Measurements from ENCODE around the gene UNG. TPM values are rescaled to one million over a fixed set of nuclear protein-coding genes. Genes with fewer than 3 reads are reported as not detected.

Gene UNG
- total and polyA plus RNA-seq, 9 of the 15 experiments (the other 6 are each of a cell fraction or from before 2014, with no cell fraction given) = 8.4 to 59.8 (median 41.0) TPM

DNA sequence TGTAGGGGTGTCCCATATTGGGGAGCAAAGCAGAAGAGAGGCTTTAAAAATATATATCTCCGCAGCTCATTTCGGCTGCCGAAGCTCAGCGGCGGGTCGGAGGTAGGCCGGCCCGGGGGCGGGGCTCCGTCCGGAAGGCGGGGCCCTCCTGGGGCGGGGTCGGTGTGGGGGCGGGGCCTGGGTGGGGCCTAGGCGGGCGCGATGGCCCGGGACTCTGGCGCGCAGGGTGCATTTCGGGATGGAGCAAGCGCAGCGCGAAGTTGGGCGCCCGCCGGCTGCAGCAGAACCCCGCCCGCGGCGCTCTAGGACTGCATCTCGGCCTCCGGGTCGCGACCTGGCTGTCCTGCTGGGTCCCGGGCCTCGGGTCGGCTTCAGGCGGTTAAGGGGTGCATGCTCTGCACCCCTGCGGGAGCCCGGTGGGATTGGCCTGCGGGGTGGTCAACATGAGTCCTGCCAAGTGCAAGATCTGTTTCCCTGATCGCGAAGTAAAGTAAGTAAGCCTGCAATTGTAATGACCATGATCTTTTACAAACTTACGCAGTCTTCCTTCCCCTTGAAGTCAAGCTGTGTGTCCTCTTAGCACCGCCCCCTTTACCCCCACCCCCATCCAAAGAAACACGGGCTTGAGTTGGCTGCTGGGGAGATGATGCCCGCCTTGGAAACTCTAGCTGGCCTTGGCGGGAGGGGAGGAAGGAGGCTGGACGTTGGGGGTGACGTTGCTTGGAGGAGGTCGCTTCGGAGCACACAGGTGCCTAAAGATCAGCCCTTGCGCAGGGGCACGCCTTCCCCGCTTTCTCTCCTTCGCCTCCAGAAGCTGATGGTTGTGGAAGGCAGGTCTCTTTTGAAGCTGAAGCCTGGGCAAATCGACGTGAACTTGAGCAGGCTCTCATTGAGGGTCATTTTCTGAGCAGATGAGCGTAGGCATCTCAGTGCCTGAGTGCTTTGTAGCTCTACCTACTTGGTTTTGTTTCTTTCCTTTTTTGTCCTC, 57.3 kb downstream of the UNG start (continued):
- TF ChIP-seq TAF1 (IDR thresholded peaks at IDR 0.05; ENCODE audit: control insufficient read depth, extremely low read depth, insufficient read depth, low read length, severe bottlenecking) (no peak), MCM3 (IDR thresholded peaks at IDR 0.05) (no peak), RBM15 (IDR thresholded peaks at IDR 0.05; ENCODE audit: insufficient read depth, low read length) (no peak), SREBF2 (CRISPR knock-in tag; IDR thresholded peaks at IDR 0.05) (no peak), CHD4 (IDR thresholded peaks at IDR 0.05; ENCODE audit: insufficient read depth, insufficient replicate concordance, low read depth, low read length, poor library complexity, severe bottlenecking) (no peak), ZNF589 (CRISPR knock-in tag; IDR thresholded peaks at IDR 0.05; ENCODE audit: low read depth) (no peak), PHF8 (IDR thresholded peaks at IDR 0.05; ENCODE audit: borderline replicate concordance, low read length) (peak; percentile 24; the same call in 1 of the 2 replicates)
- TF ChIP-seq, protein P1, sequence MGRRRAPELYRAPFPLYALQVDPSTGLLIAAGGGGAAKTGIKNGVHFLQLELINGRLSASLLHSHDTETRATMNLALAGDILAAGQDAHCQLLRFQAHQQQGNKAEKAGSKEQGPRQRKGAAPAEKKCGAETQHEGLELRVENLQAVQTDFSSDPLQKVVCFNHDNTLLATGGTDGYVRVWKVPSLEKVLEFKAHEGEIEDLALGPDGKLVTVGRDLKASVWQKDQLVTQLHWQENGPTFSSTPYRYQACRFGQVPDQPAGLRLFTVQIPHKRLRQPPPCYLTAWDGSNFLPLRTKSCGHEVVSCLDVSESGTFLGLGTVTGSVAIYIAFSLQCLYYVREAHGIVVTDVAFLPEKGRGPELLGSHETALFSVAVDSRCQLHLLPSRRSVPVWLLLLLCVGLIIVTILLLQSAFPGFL (CRISPR knock-in tag; IDR thresholded peaks at IDR 0.05) = no peak
- TF ChIP-seq, protein P2, sequence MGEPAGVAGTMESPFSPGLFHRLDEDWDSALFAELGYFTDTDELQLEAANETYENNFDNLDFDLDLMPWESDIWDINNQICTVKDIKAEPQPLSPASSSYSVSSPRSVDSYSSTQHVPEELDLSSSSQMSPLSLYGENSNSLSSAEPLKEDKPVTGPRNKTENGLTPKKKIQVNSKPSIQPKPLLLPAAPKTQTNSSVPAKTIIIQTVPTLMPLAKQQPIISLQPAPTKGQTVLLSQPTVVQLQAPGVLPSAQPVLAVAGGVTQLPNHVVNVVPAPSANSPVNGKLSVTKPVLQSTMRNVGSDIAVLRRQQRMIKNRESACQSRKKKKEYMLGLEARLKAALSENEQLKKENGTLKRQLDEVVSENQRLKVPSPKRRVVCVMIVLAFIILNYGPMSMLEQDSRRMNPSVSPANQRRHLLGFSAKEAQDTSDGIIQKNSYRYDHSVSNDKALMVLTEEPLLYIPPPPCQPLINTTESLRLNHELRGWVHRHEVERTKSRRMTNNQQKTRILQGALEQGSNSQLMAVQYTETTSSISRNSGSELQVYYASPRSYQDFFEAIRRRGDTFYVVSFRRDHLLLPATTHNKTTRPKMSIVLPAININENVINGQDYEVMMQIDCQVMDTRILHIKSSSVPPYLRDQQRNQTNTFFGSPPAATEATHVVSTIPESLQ (CRISPR knock-in tag; IDR thresholded peaks at IDR 0.05) = no peak
- TF ChIP-seq, protein P3, sequence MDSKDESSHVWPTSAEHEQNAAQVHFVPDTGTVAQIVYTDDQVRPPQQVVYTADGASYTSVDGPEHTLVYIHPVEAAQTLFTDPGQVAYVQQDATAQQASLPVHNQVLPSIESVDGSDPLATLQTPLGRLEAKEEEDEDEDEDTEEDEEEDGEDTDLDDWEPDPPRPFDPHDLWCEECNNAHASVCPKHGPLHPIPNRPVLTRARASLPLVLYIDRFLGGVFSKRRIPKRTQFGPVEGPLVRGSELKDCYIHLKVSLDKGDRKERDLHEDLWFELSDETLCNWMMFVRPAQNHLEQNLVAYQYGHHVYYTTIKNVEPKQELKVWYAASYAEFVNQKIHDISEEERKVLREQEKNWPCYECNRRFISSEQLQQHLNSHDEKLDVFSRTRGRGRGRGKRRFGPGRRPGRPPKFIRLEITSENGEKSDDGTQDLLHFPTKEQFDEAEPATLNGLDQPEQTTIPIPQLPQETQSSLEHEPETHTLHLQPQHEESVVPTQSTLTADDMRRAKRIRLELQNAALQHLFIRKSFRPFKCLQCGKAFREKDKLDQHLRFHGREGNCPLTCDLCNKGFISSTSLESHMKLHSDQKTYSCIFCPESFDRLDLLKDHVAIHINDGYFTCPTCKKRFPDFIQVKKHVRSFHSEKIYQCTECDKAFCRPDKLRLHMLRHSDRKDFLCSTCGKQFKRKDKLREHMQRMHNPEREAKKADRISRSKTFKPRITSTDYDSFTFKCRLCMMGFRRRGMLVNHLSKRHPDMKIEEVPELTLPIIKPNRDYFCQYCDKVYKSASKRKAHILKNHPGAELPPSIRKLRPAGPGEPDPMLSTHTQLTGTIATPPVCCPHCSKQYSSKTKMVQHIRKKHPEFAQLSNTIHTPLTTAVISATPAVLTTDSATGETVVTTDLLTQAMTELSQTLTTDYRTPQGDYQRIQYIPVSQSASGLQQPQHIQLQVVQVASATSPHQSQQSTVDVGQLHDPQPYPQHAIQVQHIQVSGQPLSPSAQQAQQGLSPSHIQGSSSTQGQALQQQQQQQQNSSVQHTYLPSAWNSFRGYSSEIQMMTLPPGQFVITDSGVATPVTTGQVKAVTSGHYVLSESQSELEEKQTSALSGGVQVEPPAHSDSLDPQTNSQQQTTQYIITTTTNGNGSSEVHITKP (IDR thresholded peaks at IDR 0.05; ENCODE audit: partially characterized antibody) = peak; percentile 97
- TF ChIP-seq, protein P4, sequence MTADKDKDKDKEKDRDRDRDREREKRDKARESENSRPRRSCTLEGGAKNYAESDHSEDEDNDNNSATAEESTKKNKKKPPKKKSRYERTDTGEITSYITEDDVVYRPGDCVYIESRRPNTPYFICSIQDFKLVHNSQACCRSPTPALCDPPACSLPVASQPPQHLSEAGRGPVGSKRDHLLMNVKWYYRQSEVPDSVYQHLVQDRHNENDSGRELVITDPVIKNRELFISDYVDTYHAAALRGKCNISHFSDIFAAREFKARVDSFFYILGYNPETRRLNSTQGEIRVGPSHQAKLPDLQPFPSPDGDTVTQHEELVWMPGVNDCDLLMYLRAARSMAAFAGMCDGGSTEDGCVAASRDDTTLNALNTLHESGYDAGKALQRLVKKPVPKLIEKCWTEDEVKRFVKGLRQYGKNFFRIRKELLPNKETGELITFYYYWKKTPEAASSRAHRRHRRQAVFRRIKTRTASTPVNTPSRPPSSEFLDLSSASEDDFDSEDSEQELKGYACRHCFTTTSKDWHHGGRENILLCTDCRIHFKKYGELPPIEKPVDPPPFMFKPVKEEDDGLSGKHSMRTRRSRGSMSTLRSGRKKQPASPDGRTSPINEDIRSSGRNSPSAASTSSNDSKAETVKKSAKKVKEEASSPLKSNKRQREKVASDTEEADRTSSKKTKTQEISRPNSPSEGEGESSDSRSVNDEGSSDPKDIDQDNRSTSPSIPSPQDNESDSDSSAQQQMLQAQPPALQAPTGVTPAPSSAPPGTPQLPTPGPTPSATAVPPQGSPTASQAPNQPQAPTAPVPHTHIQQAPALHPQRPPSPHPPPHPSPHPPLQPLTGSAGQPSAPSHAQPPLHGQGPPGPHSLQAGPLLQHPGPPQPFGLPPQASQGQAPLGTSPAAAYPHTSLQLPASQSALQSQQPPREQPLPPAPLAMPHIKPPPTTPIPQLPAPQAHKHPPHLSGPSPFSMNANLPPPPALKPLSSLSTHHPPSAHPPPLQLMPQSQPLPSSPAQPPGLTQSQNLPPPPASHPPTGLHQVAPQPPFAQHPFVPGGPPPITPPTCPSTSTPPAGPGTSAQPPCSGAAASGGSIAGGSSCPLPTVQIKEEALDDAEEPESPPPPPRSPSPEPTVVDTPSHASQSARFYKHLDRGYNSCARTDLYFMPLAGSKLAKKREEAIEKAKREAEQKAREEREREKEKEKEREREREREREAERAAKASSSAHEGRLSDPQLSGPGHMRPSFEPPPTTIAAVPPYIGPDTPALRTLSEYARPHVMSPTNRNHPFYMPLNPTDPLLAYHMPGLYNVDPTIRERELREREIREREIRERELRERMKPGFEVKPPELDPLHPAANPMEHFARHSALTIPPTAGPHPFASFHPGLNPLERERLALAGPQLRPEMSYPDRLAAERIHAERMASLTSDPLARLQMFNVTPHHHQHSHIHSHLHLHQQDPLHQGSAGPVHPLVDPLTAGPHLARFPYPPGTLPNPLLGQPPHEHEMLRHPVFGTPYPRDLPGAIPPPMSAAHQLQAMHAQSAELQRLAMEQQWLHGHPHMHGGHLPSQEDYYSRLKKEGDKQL (CRISPR knock-in tag; IDR thresholded peaks at IDR 0.05; ENCODE audit: borderline replicate concordance) = no peak

Measured in K562 (cell line).